Measurements from ENCODE around the gene XXYLT1. TPM values are rescaled to one million over a fixed set of nuclear protein-coding genes. Genes with fewer than 3 reads are reported as not detected.

XXYLT1 gene
- total RNA-seq, 3 donors from 2014 or later: 7.2 to 13.0 (median 10.8) TPM

- no peaks in the 10 kb centered on the region for H3K36me3 ChIP-seq
- no peak overlapping the region for H3K4me3 ChIP-seq
- H3K9me3 ChIP-seq: no peaks in the 10 kb centered on the region
- no peak overlapping the region for H3K27ac ChIP-seq
- intact Hi-C loops (cut with DNase I; ENCODE audit: low total_unique reads): no loop called here
- TF ChIP-seq POLR2AphosphoS5 (IDR thresholded peaks at IDR 0.05) (no peak), POLR2A (IDR thresholded peaks at IDR 0.05) (no peak)
- TF ChIP-seq, protein P1, sequence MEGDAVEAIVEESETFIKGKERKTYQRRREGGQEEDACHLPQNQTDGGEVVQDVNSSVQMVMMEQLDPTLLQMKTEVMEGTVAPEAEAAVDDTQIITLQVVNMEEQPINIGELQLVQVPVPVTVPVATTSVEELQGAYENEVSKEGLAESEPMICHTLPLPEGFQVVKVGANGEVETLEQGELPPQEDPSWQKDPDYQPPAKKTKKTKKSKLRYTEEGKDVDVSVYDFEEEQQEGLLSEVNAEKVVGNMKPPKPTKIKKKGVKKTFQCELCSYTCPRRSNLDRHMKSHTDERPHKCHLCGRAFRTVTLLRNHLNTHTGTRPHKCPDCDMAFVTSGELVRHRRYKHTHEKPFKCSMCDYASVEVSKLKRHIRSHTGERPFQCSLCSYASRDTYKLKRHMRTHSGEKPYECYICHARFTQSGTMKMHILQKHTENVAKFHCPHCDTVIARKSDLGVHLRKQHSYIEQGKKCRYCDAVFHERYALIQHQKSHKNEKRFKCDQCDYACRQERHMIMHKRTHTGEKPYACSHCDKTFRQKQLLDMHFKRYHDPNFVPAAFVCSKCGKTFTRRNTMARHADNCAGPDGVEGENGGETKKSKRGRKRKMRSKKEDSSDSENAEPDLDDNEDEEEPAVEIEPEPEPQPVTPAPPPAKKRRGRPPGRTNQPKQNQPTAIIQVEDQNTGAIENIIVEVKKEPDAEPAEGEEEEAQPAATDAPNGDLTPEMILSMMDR (IDR thresholded peaks at IDR 0.05): no peak
- H3K27me3 ChIP-seq: no peaks in the 10 kb centered on the region
- no peaks in the 10 kb centered on the region for H3K4me1 ChIP-seq
- DNase-seq (ENCODE audit: low spot score in 2 of 2): peak in 1 of 2 donors; percentile 28
Measured at GRCh38 chr3:195068084-195069080, 202.6 kb downstream of the XXYLT1 start.

- H3K4me1 ChIP-seq: no peaks in the 10 kb centered on the region
- TF ChIP-seq, protein P1 (IDR thresholded peaks at IDR 0.05): no peak
- TF ChIP-seq POLR2A (IDR thresholded peaks at IDR 0.05) (no peak), POLR2AphosphoS5 (IDR thresholded peaks at IDR 0.05) (no peak)
- H3K9me3 ChIP-seq: no peaks in the 10 kb centered on the region
- H3K27ac ChIP-seq: no peak overlapping the region
- peak in 1 of 2 donors; percentile 33 for DNase-seq (ENCODE audit: low spot score in 2 of 2)
- no peaks in the 10 kb centered on the region for H3K36me3 ChIP-seq
- intact Hi-C loops (cut with DNase I; ENCODE audit: low total_unique reads): no loop called here
- H3K27me3 ChIP-seq: no peaks in the 10 kb centered on the region
- no peak overlapping the region for H3K4me3 ChIP-seq
Measured at GRCh38 chr3:195066441-195066841, 204.5 kb downstream of the XXYLT1 start.

- no peak for DNase-seq (ENCODE audit: low spot score in 2 of 2)
- Histone ChIP-seq H3K4me3 (no peak overlapping the region), H3K4me1 (no peaks in the 10 kb centered on the region), H3K36me3 (no peaks in the 10 kb centered on the region), H3K27me3 (no peaks in the 10 kb centered on the region), H3K27ac (no peak overlapping the region), H3K9me3 (no peaks in the 10 kb centered on the region)
- TF ChIP-seq POLR2AphosphoS5 (IDR thresholded peaks at IDR 0.05): no peak
- TF ChIP-seq POLR2A (IDR thresholded peaks at IDR 0.05): no peak
- TF ChIP-seq, protein P1 (IDR thresholded peaks at IDR 0.05): no peak
- intact Hi-C loops (cut with DNase I; ENCODE audit: low total_unique reads): no loop called here
Measured at GRCh38 chr3:195065864-195066185, 205.1 kb downstream of the XXYLT1 start.

DNA sequence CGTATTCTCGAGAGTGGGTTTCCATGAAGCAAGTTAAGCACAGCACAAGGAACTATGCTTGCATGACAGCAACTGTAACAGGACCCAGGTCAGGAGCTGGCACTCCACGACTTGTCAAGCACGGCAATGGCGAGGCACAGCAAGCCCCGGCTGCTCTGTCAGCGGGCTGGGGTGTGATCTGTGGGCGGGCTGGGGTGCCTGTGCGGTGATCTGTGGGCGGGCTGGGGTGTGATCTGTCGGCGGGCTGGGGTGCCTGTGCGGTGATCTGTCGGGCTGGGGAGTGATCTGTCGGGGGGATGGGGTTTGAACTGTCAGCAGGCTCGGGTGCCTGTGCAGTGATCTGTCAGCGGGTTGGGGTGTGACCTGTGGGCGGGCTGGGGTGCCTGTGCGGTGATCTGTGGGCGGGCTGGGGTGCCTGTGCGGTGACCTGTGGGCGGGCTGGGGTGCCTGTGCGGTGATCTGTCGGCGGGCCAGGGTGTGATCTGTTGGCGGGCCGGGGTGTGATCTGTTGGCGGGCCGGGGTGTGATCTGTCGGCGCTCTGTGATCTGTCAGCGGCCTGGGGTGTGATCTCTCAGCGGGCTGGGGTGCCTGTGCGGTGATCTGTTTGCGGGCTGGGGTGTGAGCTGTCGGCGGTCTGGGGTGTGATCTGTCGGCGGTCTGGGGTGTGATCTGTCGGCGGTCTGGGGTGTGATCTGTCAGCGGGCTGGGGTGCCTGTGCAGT, 205.7 kb downstream of the XXYLT1 start:
- Histone ChIP-seq H3K36me3 (no peaks in the 10 kb centered on the region), H3K4me3 (no peak overlapping the region), H3K4me1 (no peaks in the 10 kb centered on the region), H3K9me3 (no peaks in the 10 kb centered on the region), H3K27me3 (no peaks in the 10 kb centered on the region), H3K27ac (no peak overlapping the region)
- DNase-seq (ENCODE audit: low spot score in 2 of 2): no peak
- intact Hi-C loops (cut with DNase I; ENCODE audit: low total_unique reads): no loop called here
- TF ChIP-seq POLR2A (IDR thresholded peaks at IDR 0.05) (no peak), POLR2AphosphoS5 (IDR thresholded peaks at IDR 0.05) (no peak)
- TF ChIP-seq, protein P1 (IDR thresholded peaks at IDR 0.05): no peak
